Measurements from ENCODE around the gene CD52. TPM values are rescaled to one million over a fixed set of nuclear protein-coding genes. Genes with fewer than 3 reads are reported as not detected.

CD52 gene
- polyA plus RNA-seq, 1 of the 3 experiments (the other 2 are of a cell fraction), result not detected

DNA sequence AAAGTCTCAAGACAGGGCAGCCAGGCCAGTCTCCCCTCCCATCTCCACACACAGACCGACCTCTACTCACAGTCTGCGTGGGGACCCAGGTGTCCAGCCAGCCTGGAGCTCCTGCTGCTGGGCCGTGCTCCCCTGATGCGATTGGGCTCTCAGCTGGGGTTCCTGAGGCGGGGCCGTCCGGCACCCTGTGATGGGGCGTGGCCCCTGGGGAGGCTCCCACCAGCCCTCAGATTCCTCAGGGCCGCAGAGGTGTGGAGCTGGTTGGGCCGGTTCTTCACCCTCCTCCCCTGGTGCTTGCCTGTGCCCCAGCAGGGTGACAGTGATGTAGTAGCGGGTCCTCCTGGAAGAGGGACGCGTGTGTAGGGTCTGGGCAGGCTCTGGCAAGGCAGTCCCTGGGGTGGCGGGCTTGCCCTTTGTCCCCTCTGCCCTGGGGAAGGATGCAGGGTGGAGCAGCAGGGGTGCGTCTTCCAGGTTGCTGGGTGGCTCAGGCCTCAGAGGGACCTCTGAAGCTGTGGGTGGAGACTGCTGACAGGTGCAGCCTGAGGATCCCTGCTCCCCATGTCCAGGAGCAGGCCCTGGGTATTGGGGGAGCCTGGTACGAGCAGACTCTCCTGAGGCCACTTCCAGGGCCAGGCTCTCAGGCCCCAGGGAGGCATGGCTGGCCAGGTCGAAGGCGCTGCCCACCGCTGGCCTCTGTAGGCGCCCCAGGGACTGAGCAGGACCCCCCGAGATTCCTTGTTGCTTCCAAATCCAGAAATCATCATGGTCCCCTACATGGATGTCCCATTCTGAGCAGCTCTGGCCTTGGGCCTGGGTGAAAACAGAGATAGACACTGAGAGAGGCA lies 36.4 kb downstream of the CD52 start, which contains the start of gene CRYBG2:
CRYBG2 (minus strand) TSS at position 155 of the 845 bp plus-strand sequence. CDS start 7,473 bp downstream, outside the sequence.
- Histone ChIP-seq H3F3A (replicated peaks; ENCODE audit: insufficient read depth) (no peaks in the 10 kb centered on the region), H3K27me3 (ENCODE audit: insufficient read depth) (peaks cover 8% of the 10 kb centered on the region; the same call in 1 of the 2 replicates), H3K36me3 (replicated peaks in 1 of 2; ENCODE audit: control insufficient read depth in 1 of 2, insufficient read depth in 2 of 2, low read length in 1 of 2) (no peaks in the 10 kb centered on the region), H3K9ac (no peak within 1 kb of the TSS), H2AFZ (ENCODE audit: low read depth) (no peak within 1 kb of the TSS), H3K9me2 (no peaks in the 10 kb centered on the region), H3K79me2 (ENCODE audit: insufficient read depth) (no peaks in the 10 kb centered on the region), H3K4me2 (no peak within 1 kb of the TSS), H3K9me3 (no peaks in the 10 kb centered on the region), H3K4me1 (ENCODE audit: control insufficient read depth in 1 of 2, insufficient read depth in 2 of 2, low read depth in 1 of 2, low read length in 1 of 2) (no peaks in the 10 kb centered on the region), H4K20me1 (ENCODE audit: insufficient read depth) (no peaks in the 10 kb centered on the region), H3K27ac (ENCODE audit: low read depth in 2 of 2, low read length in 1 of 2) (no peak within 1 kb of the TSS), H3K4me3 (ENCODE audit: low read depth in 2 of 2, low read length in 1 of 2) (no peak within 1 kb of the TSS)
- POLR2A ChIA-PET, result no interaction called here
- no peak for TF ChIP-seq NRF1 (IDR thresholded peaks at IDR 0.05; ENCODE audit: low read depth, low read length)
- TF ChIP-seq NFIC (IDR thresholded peaks at IDR 0.05; ENCODE audit: borderline replicate concordance), result no peak
- TF ChIP-seq MXI1 (IDR thresholded peaks at IDR 0.05; ENCODE audit: low read depth, low read length), result no peak
- TF ChIP-seq TCF12 (IDR thresholded peaks at IDR 0.05), result no peak
- TF ChIP-seq, protein P1, sequence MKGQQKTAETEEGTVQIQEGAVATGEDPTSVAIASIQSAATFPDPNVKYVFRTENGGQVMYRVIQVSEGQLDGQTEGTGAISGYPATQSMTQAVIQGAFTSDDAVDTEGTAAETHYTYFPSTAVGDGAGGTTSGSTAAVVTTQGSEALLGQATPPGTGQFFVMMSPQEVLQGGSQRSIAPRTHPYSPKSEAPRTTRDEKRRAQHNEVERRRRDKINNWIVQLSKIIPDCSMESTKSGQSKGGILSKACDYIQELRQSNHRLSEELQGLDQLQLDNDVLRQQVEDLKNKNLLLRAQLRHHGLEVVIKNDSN (IDR thresholded peaks at IDR 0.05; ENCODE audit: borderline replicate concordance, low read depth), result no peak
- TF ChIP-seq EZH2phosphoT487 (IDR thresholded peaks at IDR 0.05; ENCODE audit: borderline replicate concordance, low read depth), result no peak
- TF ChIP-seq, protein P2, sequence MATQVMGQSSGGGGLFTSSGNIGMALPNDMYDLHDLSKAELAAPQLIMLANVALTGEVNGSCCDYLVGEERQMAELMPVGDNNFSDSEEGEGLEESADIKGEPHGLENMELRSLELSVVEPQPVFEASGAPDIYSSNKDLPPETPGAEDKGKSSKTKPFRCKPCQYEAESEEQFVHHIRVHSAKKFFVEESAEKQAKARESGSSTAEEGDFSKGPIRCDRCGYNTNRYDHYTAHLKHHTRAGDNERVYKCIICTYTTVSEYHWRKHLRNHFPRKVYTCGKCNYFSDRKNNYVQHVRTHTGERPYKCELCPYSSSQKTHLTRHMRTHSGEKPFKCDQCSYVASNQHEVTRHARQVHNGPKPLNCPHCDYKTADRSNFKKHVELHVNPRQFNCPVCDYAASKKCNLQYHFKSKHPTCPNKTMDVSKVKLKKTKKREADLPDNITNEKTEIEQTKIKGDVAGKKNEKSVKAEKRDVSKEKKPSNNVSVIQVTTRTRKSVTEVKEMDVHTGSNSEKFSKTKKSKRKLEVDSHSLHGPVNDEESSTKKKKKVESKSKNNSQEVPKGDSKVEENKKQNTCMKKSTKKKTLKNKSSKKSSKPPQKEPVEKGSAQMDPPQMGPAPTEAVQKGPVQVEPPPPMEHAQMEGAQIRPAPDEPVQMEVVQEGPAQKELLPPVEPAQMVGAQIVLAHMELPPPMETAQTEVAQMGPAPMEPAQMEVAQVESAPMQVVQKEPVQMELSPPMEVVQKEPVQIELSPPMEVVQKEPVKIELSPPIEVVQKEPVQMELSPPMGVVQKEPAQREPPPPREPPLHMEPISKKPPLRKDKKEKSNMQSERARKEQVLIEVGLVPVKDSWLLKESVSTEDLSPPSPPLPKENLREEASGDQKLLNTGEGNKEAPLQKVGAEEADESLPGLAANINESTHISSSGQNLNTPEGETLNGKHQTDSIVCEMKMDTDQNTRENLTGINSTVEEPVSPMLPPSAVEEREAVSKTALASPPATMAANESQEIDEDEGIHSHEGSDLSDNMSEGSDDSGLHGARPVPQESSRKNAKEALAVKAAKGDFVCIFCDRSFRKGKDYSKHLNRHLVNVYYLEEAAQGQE (IDR thresholded peaks at IDR 0.05; ENCODE audit: low read depth, low read length), result no peak
- TF ChIP-seq FOSL2 (IDR thresholded peaks at IDR 0.05; ENCODE audit: borderline replicate concordance, low read depth), result no peak
- no peak for TF ChIP-seq EP300 (IDR thresholded peaks at IDR 0.05; ENCODE audit: borderline replicate concordance in 1 of 2, low read depth in 1 of 2, low read length in 1 of 2)
- no peak for TF ChIP-seq FOXM1 (IDR thresholded peaks at IDR 0.05; ENCODE audit: low read depth)
- no peak for TF ChIP-seq GATA2 (CRISPR knock-in tag; IDR thresholded peaks at IDR 0.05)
- CTCF ChIA-PET, result interaction anchor here (0.6 to 11.9 kb wide), 5 partner anchors 9 to 120 kb away, joined by 3 to 99 read pairs (median 4); partner anchors contain the start of gene CEP85
- WGBS (ENCODE audit: low lambda C conversion rate), result 75% methylated on average over 6 of the region's 21 CpGs
- no peak for DNase-seq
